IMR-90 (cell line): ENCODE measurements around the gene SYTL2.

Experiments
- CHD1 ChIP-seq: IDR thresholded peaks from 2 replicates; pipeline ENCODE4 v1.6.1; 2012; ENCODE audit warnings: low read depth, low read length, improper control_type of control experiment
- CTCF ChIP-seq: conservative IDR thresholded peaks from 2 replicates; pipeline ENCODE4 v1.5.1; 2012; ENCODE audit warnings: mild to moderate bottlenecking, low read depth, low read length, improper control_type of control experiment
- FOS ChIP-seq: fragments of 150-350 bp; IDR thresholded peaks from 2 replicates; pipeline ENCODE4 v1.6.1; 2016; ENCODE audit warnings: low read depth, low read length
- MAFK ChIP-seq: IDR thresholded peaks from 2 replicates; pipeline ENCODE4 v1.6.1; 2012; ENCODE audit warnings: low read depth, low read length, improper control_type of control experiment
- POLR2A ChIP-seq: IDR thresholded peaks from 2 replicates; pipeline ENCODE4 v1.6.1; 2012; ENCODE audit warnings: mild to moderate bottlenecking, low read depth, low read length
- RAD21 ChIP-seq: IDR thresholded peaks from 2 replicates; pipeline ENCODE4 v1.6.1; 2012; ENCODE audit warnings: low read length, improper control_type of control experiment
- RFX5 ChIP-seq: IDR thresholded peaks from 2 replicates; pipeline ENCODE4 v1.8.0; 2012; ENCODE audit warnings: low read depth, mild to moderate bottlenecking, low read length, moderate library complexity

DNA sequence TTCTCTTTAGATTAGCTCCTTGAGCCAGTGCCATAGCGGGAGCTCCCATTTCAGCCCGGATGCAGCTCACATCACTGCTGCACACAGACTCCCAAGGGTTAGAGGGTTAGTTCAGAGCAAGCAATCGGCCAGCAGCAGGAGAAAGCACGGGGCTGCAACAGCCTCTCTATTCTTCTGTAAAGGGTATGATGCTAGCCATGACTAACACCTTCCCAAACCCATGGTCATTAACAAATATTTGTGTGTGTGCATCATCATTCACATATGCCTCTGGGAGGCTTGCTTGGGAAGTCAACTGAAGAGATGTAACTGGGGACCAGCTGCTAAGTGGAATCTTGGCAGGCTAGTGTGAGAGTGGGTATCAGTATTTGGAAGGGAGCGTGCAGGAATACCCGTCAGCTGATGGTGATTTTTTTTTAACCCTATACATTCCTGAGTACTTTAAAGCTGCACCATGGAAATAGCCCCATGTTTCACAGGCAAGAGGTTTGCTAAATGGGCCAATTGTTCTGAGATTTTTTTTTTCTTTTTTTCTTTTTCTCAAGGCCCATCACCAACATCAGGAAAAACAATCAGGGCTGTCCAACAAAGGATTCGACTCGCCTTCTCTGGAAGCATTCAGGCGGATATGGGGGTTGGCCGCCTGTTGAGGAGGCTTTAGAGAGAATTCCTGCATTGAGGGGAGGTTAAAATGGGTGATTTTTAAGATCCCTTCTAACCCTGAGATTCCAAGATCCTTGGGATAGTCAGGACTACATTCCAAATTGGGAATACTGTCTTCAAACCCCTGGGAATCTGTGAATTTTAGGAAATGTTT is 91.7 kb downstream of the SYTL2 start:
- TF ChIP-seq CTCF (no peak), RAD21 (peak; percentile 13; the same call in 1 of the 2 replicates), POLR2A (peak; percentile 75), FOS (peak; percentile 84), CHD1 (no peak), RFX5 (no peak), MAFK (peak; percentile 24; the same call in 1 of the 2 replicates)
